Skeletal muscle tissue (tissue), 4 donors: ENCODE measurements around the gene GPRASP2. TPM values are rescaled to one million over a fixed set of nuclear protein-coding genes. Genes with fewer than 3 reads are reported as not detected.
A peak's percentile ranks its signal among the peaks of the same experiment; 100 is the strongest.
"Not testable (repeated sequence)": the region's sequence is repeated elsewhere in the genome, so short reads cannot be mapped to it uniquely, and the experiment has no call there.

Experiments
- H3K27ac ChIP-seq: one replicate; pipeline ENCODE4 v1.7.0; 2013; ENCODE audit warnings: mild to moderate bottlenecking, low read depth, low read length, inconsistent platforms
- H3K27me3 ChIP-seq, 3 donors: one replicate each; pipeline ENCODE4 v1.7.0; 2013; ENCODE audit warnings: low read length in 3 of 3; ENCODE audit not compliant: control insufficient read depth in 3 of 3, insufficient read depth in 3 of 3
- H3K36me3 ChIP-seq, 3 donors: one replicate each; pipeline ENCODE4 v1.7.0; 2013; ENCODE audit warnings: low read length in 3 of 3; ENCODE audit not compliant: control insufficient read depth in 3 of 3, insufficient read depth in 3 of 3
- H3K4me1 ChIP-seq, 3 donors: one replicate each; pipeline ENCODE4 v1.7.0; 2013; ENCODE audit warnings: low read length in 3 of 3, mild to moderate bottlenecking in 3 of 3; ENCODE audit not compliant: control insufficient read depth in 3 of 3, insufficient read depth in 3 of 3
- H3K4me3 ChIP-seq, 3 donors: one replicate each; pipeline ENCODE4 v1.7.0; 2013; ENCODE audit warnings: low read length in 3 of 3
- H3K9ac ChIP-seq, 3 donors: one replicate each; pipeline ENCODE4 v1.7.0; 2013; ENCODE audit warnings: low read length in 3 of 3, mild to moderate bottlenecking in 3 of 3, moderate library complexity in 2 of 3, low read depth in 1 of 3
- H3K9me3 ChIP-seq, 3 donors: one replicate each; pipeline ENCODE4 v1.7.0; 2013; ENCODE audit warnings: low read length in 3 of 3; ENCODE audit not compliant: control insufficient read depth in 3 of 3
- total RNA-seq: library from RNA; depleted of rRNA; stranded (reverse); fragments of >200 nt; gene quantifications from one replicate; pipeline ENCODE4 v1.2.3, GENCODE V29; 2014
- donor health status: Osteomylitis.

The GPRASP2 gene
- total RNA-seq, result 28.2 TPM

GRCh38 chrX:102712216-102712966 lies at the start of gene GPRASP2:
Gene GPRASP2 (plus strand): TSS chrX:102712448. CDS start chrX:102714870, 2,422 bp downstream.
- H3K9me3 ChIP-seq, result no peaks in the 10 kb centered on the region
- peak within 1 kb of the TSS; percentile 71 to 80 (median 77) for H3K4me3 ChIP-seq
- peak within 1 kb of the TSS; percentile 74 to 85 (median 76) for H3K9ac ChIP-seq
- H3K27me3 ChIP-seq, result peaks cover 0 to 2% (median 0%) of the 10 kb centered on the region in 3 donors
- no peaks in the 10 kb centered on the region for H3K36me3 ChIP-seq
- peak within 1 kb of the TSS; percentile 61 for H3K27ac ChIP-seq
- peaks cover 0 to 2% (median 0%) of the 10 kb centered on the region in 3 donors for H3K4me1 ChIP-seq

GRCh38 chrX:102663820-102664219 lies 48.4 kb upstream of the GPRASP2 start:
- not testable (repeated sequence) for H3K9me3 ChIP-seq, H3K4me3 ChIP-seq, H3K4me1 ChIP-seq, H3K27ac ChIP-seq, H3K27me3 ChIP-seq, H3K9ac ChIP-seq, H3K36me3 ChIP-seq

- H3K27ac ChIP-seq, H3K4me3 ChIP-seq, H3K9ac ChIP-seq, H3K27me3 ChIP-seq, H3K9me3 ChIP-seq, H3K36me3 ChIP-seq, H3K4me1 ChIP-seq: not testable (repeated sequence)
Observed at GRCh38 chrX:102667034-102667433, 45.2 kb upstream of the GPRASP2 start.

GRCh38 chrX:102669526-102669925 lies 42.7 kb upstream of the GPRASP2 start:
- no peaks in the 10 kb centered on the region for H3K9me3 ChIP-seq
- H3K27ac ChIP-seq, result no peak overlapping the region
- H3K36me3 ChIP-seq, result peaks cover 0 to 2% (median 0%) of the 10 kb centered on the region in 3 donors
- no peaks in the 10 kb centered on the region for H3K4me1 ChIP-seq
- no peaks in the 10 kb centered on the region for H3K27me3 ChIP-seq
- no peak overlapping the region for H3K4me3 ChIP-seq
- no peak overlapping the region for H3K9ac ChIP-seq

- Histone ChIP-seq H3K9me3 (no peaks in the 10 kb centered on the region), H3K27me3 (no peaks in the 10 kb centered on the region), H3K36me3 (peaks cover 0 to 2% (median 0%) of the 10 kb centered on the region in 3 donors), H3K4me3 (no peak overlapping the region), H3K27ac (no peak overlapping the region), H3K4me1 (no peaks in the 10 kb centered on the region), H3K9ac (no peak overlapping the region)
Observed at GRCh38 chrX:102672856-102673255, 39.4 kb upstream of the GPRASP2 start.

- not testable (repeated sequence) for H3K4me3 ChIP-seq, H3K4me1 ChIP-seq, H3K9me3 ChIP-seq, H3K27me3 ChIP-seq, H3K27ac ChIP-seq, H3K36me3 ChIP-seq, H3K9ac ChIP-seq
Observed at GRCh38 chrX:102677479-102677878, 34.8 kb upstream of the GPRASP2 start.

GRCh38 chrX:102684772-102685520 lies 27.3 kb upstream of the GPRASP2 start:
- Histone ChIP-seq H3K9me3 (peaks cover 0 to 3% (median 0%) of the 10 kb centered on the region in 3 donors), H3K27ac (no peak overlapping the region), H3K4me3 (no peak overlapping the region), H3K27me3 (no peaks in the 10 kb centered on the region), H3K4me1 (no peaks in the 10 kb centered on the region), H3K36me3 (no peaks in the 10 kb centered on the region), H3K9ac (no peak overlapping the region)

GRCh38 chrX:102694749-102695148 lies 17.5 kb upstream of the GPRASP2 start:
- no peak overlapping the region for H3K9ac ChIP-seq
- no peaks in the 10 kb centered on the region for H3K9me3 ChIP-seq
- no peaks in the 10 kb centered on the region for H3K4me1 ChIP-seq
- H3K36me3 ChIP-seq, result no peaks in the 10 kb centered on the region
- H3K27ac ChIP-seq, result no peak overlapping the region
- no peaks in the 10 kb centered on the region for H3K27me3 ChIP-seq
- no peak overlapping the region for H3K4me3 ChIP-seq

- Histone ChIP-seq H3K9ac (no peak overlapping the region), H3K4me1 (no peaks in the 10 kb centered on the region), H3K27ac (no peak overlapping the region), H3K27me3 (no peaks in the 10 kb centered on the region), H3K9me3 (no peaks in the 10 kb centered on the region), H3K4me3 (no peak overlapping the region), H3K36me3 (no peaks in the 10 kb centered on the region)
Observed at GRCh38 chrX:102696306-102696705, 15.9 kb upstream of the GPRASP2 start.

- Histone ChIP-seq H3K36me3 (no peaks in the 10 kb centered on the region), H3K9me3 (no peaks in the 10 kb centered on the region), H3K4me1 (no peaks in the 10 kb centered on the region), H3K9ac (no peak overlapping the region), H3K27ac (no peak overlapping the region), H3K4me3 (no peak overlapping the region), H3K27me3 (no peaks in the 10 kb centered on the region)
Observed at GRCh38 chrX:102697494-102697893, 14.8 kb upstream of the GPRASP2 start.
